PFSK-1 (cell line): ENCODE data around the gene VAT1.

Source experiments
- POLR2AphosphoS5 ChIP-seq: IDR thresholded peaks from 2 replicates; pipeline ENCODE4 v1.6.1; 2012; ENCODE audit warnings: low read depth, mild to moderate bottlenecking, control low read depth, low read length, moderate library complexity
- SIN3A ChIP-seq: IDR thresholded peaks from 2 replicates; pipeline ENCODE4 v1.6.1; 2012; ENCODE audit warnings: mild to moderate bottlenecking, low read length, moderate library complexity, borderline replicate concordance; ENCODE audit not compliant: insufficient read depth
- TAF1 ChIP-seq: IDR thresholded peaks from 2 replicates; pipeline ENCODE4 v1.6.1; 2012; ENCODE audit warnings: low read length, control low read depth, borderline replicate concordance; ENCODE audit not compliant: insufficient read depth

DNA sequence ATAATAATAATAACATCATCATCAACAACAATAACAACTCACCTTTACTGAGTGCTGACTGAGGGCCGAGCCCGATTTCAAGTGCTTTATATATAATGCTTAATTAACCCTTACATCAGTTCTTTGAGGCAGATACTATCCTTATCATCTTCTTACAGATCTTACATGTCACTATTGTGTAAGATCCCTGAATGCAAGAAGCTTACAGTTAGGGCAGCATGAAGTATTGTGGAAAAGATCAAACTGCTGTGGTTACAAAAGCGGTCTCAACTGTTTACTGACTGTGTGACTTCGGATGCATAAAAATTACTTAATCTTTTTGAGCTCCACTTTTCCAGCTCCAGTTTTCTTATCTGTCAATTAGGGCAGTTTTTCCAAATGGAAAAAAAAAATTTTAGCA, 3.3 kb downstream of the VAT1 start:
- TF ChIP-seq POLR2AphosphoS5 = no peak
- no peak for TF ChIP-seq TAF1
- no peak for TF ChIP-seq SIN3A
